GM13977 (cell line): ENCODE results near the gene NPDC1.

Experiments
- DNase-seq: peaks from one replicate; pipeline ENCODE4 v3.0.0; 2012; ENCODE audit warnings: low spot score
- in situ Hi-C: fragments of 300-500 bp; cut with MboI; formaldehyde crosslinking; loops from one replicate; pipeline ENCODE4 v1.12.0; 2022; ENCODE audit warnings: low sequenced_read_pairs, low pct_unique_long_range_greater_than_20kb, mixed read lengths, inconsistent platforms; ENCODE audit not compliant: unreplicated experiment
- TF ChIP-seq, protein P1 (sequence below): IDR thresholded peaks from 2 replicates; pipeline ENCODE4 v1.5.1; 2012; ENCODE audit warnings: mild to moderate bottlenecking, control low read depth; ENCODE audit not compliant: insufficient read depth; ENCODE audit errors: extremely low read depth, missing control alignments

The NPDC1 gene

GRCh38 chr9:137029058-137029936 lies 16.7 kb downstream of the NPDC1 start:
- peak; percentile 82 for DNase-seq
- TF ChIP-seq, protein P1, sequence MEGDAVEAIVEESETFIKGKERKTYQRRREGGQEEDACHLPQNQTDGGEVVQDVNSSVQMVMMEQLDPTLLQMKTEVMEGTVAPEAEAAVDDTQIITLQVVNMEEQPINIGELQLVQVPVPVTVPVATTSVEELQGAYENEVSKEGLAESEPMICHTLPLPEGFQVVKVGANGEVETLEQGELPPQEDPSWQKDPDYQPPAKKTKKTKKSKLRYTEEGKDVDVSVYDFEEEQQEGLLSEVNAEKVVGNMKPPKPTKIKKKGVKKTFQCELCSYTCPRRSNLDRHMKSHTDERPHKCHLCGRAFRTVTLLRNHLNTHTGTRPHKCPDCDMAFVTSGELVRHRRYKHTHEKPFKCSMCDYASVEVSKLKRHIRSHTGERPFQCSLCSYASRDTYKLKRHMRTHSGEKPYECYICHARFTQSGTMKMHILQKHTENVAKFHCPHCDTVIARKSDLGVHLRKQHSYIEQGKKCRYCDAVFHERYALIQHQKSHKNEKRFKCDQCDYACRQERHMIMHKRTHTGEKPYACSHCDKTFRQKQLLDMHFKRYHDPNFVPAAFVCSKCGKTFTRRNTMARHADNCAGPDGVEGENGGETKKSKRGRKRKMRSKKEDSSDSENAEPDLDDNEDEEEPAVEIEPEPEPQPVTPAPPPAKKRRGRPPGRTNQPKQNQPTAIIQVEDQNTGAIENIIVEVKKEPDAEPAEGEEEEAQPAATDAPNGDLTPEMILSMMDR = peak; percentile 97
- in situ Hi-C loops = no loop called here

GRCh38 chr9:137028263-137029057 lies 17.5 kb downstream of the NPDC1 start:
- in situ Hi-C loops = no loop called here
- DNase-seq = peak; percentile 87
- TF ChIP-seq, protein P1 = peak; percentile 67

DNA sequence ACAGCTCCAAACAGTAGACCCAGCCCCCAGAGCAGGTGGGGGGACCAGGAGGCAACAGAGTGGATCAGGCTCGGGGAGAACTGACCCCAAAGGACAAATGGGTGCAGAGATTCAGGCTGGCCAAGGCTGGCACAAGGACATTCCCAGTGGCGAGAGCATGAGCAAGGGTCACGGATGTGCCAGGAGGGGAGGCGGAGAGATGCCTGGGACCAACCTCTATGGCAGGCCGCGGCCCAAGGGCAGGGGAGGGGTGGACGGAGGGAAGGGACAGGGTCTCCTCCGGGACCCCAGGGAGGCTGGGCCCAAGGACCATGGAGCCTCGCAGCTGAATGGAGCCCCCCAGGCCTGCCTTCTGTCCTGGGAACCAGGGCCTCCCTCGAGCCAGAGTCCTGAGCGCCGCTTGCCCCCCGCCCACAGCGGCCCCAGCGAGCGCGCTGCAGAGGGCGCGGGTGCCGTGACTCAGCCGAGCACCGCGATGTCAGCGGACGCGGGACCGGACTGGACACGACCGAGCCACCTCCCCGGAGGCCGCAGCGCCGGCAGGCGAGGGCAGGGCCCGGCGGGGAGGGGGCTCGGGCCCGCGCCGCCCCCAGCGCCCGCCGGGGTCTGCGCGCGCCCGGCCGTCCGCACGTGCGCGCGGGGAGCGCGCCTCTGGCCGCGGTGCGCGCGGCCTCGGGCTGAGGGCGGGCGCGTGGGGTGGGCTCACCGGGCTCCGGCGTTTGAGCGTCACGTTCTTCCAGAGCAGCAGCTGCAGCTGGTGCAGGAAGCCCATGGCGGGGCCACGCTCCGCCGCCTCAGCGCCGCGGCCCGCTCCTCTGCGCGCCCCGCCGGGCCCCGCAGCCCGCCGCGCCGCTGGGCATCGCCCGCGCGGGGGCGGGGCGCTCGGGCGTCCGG lies 18.4 kb downstream of the NPDC1 start, which contains the start of gene ABCA2:
Gene ABCA2, minus strand, starts transcription at position 869 of the 894 bp plus-strand sequence. Its CDS starts 97 bp downstream, at position 772.
- in situ Hi-C loops = no loop called here
- TF ChIP-seq, protein P1 = no peak
- no peak for DNase-seq

DNA sequence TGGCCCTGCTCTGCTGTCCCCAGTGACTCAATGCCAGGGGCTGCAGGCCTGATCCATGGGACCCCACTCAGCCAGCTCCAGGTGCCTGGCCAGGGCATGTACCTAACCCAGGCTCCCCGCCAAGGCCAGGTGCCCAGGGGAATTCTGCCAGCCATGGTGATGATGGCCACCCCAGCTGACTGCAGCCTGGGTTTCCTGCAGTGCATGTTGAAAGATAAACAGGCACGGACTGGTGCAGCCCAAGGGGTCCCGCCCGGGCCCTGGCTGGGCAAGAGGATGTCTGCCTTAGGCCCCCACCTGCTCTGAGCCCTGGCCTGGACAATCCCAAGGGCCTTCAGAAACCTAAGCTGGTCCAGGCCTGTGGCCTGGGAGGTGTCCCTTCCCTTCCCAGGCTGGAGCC lies 19.1 kb downstream of the NPDC1 start:
- TF ChIP-seq, protein P1 = no peak
- in situ Hi-C loops = no loop called here
- no peak for DNase-seq

- TF ChIP-seq, protein P1 = no peak
- in situ Hi-C loops = no loop called here
Observed at GRCh38 chr9:137026384-137026783, 19.6 kb downstream of the NPDC1 start.

DNA sequence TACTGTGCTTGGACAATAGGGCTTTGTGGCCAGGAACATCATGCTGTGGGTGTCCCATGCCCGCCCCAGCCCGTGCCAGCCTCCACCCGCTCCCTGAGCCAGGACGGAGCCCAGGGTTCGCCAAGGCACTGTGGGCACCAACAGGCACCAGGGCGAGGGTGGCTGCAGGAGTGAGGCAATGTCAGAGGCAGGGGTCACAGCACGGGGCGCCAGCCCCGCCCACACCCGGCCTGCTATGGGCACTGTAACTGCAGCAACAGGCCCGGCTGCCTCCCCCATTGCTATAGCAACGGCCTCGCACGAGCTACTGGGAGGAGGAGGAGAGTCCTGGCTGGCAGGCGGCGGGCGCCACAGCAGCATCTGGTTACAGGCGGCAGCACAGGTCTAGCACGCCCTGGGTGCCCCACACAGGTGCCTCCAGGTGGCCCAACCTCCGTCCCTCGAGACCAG lies 20.4 kb downstream of the NPDC1 start:
- DNase-seq = no peak
- TF ChIP-seq, protein P1 = no peak
- in situ Hi-C loops = no loop called here

More at GRCh38 chr9:137026384-137026783, 19.6 kb downstream of the NPDC1 start:
- no peak for DNase-seq
